ENCODE measurements around the gene HSDL1. TPM values are rescaled to one million over a fixed set of nuclear protein-coding genes. Genes with fewer than 3 reads are reported as not detected.
"Not testable (repeated sequence)": the region's sequence is repeated elsewhere in the genome, so short reads cannot be mapped to it uniquely, and the experiment has no call there.

Gene HSDL1
- total RNA-seq, 4 donors from 2014 or later: 10.1 to 19.2 (median 13.3) TPM

- no peak for ATAC-seq
- H3K9me3 ChIP-seq: no peaks in the 10 kb centered on the region
- H3K27me3 ChIP-seq: no peaks in the 10 kb centered on the region
- no peak for TF ChIP-seq CTCF (IDR thresholded peaks at IDR 0.05)
- no peak for TF ChIP-seq EP300 (IDR thresholded peaks at IDR 0.05)
- no peak for TF ChIP-seq POLR2A (IDR thresholded peaks at IDR 0.05)
- TF ChIP-seq POLR2AphosphoS5 (IDR thresholded peaks at IDR 0.05): no peak
- H3K36me3 ChIP-seq: peaks cover 0 to 31% of the 10 kb centered on the region in 2 donors
- no peak overlapping the region for H3K27ac ChIP-seq
- peaks cover 0 to 13% (median 6%) of the 10 kb centered on the region in 3 donors for H3K4me1 ChIP-seq
- 96 to 100% methylated on average over 1 to 7 of the region's 10 CpGs for WGBS, 2 donors (ENCODE audit: low coverage in 1 of 2)
- H3K4me3 ChIP-seq: no peak overlapping the region
Observed at GRCh38 chr16:84121007-84121406, 24.0 kb downstream of the HSDL1 start.

- Histone ChIP-seq H3K9me3 (no peaks in the 10 kb centered on the region), H3K36me3 (peaks cover 0 to 24% of the 10 kb centered on the region in 2 donors), H3K27ac (no peak overlapping the region), H3K4me3 (no peak overlapping the region), H3K4me1 (peaks cover 0 to 23% (median 14%) of the 10 kb centered on the region in 3 donors), H3K27me3 (no peaks in the 10 kb centered on the region)
- 33 to 40% methylated on average over 1 to 2 of the region's 5 CpGs for WGBS, 2 donors (ENCODE audit: low coverage in 1 of 2)
- ATAC-seq: no peak
- TF ChIP-seq CTCF (IDR thresholded peaks at IDR 0.05) (no peak), POLR2AphosphoS5 (IDR thresholded peaks at IDR 0.05) (no peak), POLR2A (IDR thresholded peaks at IDR 0.05) (no peak), EP300 (IDR thresholded peaks at IDR 0.05) (no peak)
Observed at GRCh38 chr16:84120023-84120422, 25.0 kb downstream of the HSDL1 start.

GRCh38 chr16:84119368-84119767, 25.6 kb downstream of the HSDL1 start:
- no CpG with 5 or more reads among the region's 13 CpGs for WGBS, 2 donors (ENCODE audit: low coverage in 1 of 2)
- H3K27ac ChIP-seq: no peak overlapping the region
- no peaks in the 10 kb centered on the region for H3K27me3 ChIP-seq
- no peaks in the 10 kb centered on the region for H3K9me3 ChIP-seq
- ATAC-seq: no peak
- H3K4me3 ChIP-seq: no peak overlapping the region
- peaks cover 0 to 22% of the 10 kb centered on the region in 2 donors for H3K36me3 ChIP-seq
- peaks cover 0 to 29% (median 15%) of the 10 kb centered on the region in 3 donors for H3K4me1 ChIP-seq
- TF ChIP-seq CTCF (IDR thresholded peaks at IDR 0.05): no peak
- TF ChIP-seq EP300 (IDR thresholded peaks at IDR 0.05): no peak
- no peak for TF ChIP-seq POLR2AphosphoS5 (IDR thresholded peaks at IDR 0.05)
- TF ChIP-seq POLR2A (IDR thresholded peaks at IDR 0.05): no peak

- Histone ChIP-seq H3K4me1 (peaks cover 0 to 40% (median 15%) of the 10 kb centered on the region in 3 donors), H3K36me3 (peaks cover 0 to 12% of the 10 kb centered on the region in 2 donors)
- not testable (repeated sequence) for ATAC-seq, H3K27me3 ChIP-seq, H3K9me3 ChIP-seq, H3K27ac ChIP-seq, H3K4me3 ChIP-seq
- 73 to 94% methylated on average over 4 to 5 of the region's 5 CpGs for WGBS, 2 donors (ENCODE audit: low coverage in 1 of 2)
Observed at GRCh38 chr16:84118315-84118714, 26.7 kb downstream of the HSDL1 start.

GRCh38 chr16:84117494-84117843, 27.5 kb downstream of the HSDL1 start:
- ATAC-seq: no peak
- peaks cover 0 to 45% (median 15%) of the 10 kb centered on the region in 3 donors for H3K4me1 ChIP-seq
- no peaks in the 10 kb centered on the region for H3K9me3 ChIP-seq
- TF ChIP-seq POLR2AphosphoS5 (IDR thresholded peaks at IDR 0.05): no peak
- no peak for TF ChIP-seq POLR2A (IDR thresholded peaks at IDR 0.05)
- TF ChIP-seq CTCF (IDR thresholded peaks at IDR 0.05): no peak
- TF ChIP-seq EP300 (IDR thresholded peaks at IDR 0.05): no peak
- WGBS, 2 donors (ENCODE audit: low coverage in 1 of 2): 11 to 20% methylated on average over 1 to 7 of the region's 12 CpGs
- peak overlapping the region; percentile 60 to 96 (median 92) for H3K27ac ChIP-seq
- H3K4me3 ChIP-seq: peak overlapping the region; percentile 68 to 96
- no peaks in the 10 kb centered on the region for H3K27me3 ChIP-seq
- peaks cover 0 to 3% of the 10 kb centered on the region in 2 donors for H3K36me3 ChIP-seq
